Panc1 (cell line): Measurements from ENCODE around the gene BLM.

Experiments used
- POLR2AphosphoS5 ChIP-seq: IDR thresholded peaks from 2 replicates; pipeline ENCODE4 v1.6.1; 2012; ENCODE audit warnings: mild to moderate bottlenecking, low read depth, low read length, moderate library complexity
- REST ChIP-seq, 2 experiments: IDR thresholded peaks; 2 replicates each; pipeline ENCODE4 v1.6.1; 2011 to 2012; ENCODE audit warnings: low read depth in 2 of 2, control low read depth in 1 of 2, low read length in 1 of 2, mild to moderate bottlenecking in 1 of 2, moderate library complexity in 1 of 2; ENCODE audit not compliant: insufficient read depth in 1 of 2
- SIN3A ChIP-seq: IDR thresholded peaks from 2 replicates; pipeline ENCODE4 v1.6.1; 2012; ENCODE audit warnings: low read depth, mild to moderate bottlenecking, low read length, moderate library complexity, borderline replicate concordance; ENCODE audit not compliant: insufficient read depth
- TCF7L2 ChIP-seq: IDR thresholded peaks from 2 replicates; pipeline ENCODE4 v1.6.1; 2011; ENCODE audit warnings: mild to moderate bottlenecking, low read depth, low read length, inconsistent platforms
- TF ChIP-seq, protein P1 (sequence below): fragments of 450-650 bp; IDR thresholded peaks from 2 replicates; pipeline ENCODE4 v1.5.1; 2017; ENCODE audit warnings: mild to moderate bottlenecking

- TF ChIP-seq, protein P1, sequence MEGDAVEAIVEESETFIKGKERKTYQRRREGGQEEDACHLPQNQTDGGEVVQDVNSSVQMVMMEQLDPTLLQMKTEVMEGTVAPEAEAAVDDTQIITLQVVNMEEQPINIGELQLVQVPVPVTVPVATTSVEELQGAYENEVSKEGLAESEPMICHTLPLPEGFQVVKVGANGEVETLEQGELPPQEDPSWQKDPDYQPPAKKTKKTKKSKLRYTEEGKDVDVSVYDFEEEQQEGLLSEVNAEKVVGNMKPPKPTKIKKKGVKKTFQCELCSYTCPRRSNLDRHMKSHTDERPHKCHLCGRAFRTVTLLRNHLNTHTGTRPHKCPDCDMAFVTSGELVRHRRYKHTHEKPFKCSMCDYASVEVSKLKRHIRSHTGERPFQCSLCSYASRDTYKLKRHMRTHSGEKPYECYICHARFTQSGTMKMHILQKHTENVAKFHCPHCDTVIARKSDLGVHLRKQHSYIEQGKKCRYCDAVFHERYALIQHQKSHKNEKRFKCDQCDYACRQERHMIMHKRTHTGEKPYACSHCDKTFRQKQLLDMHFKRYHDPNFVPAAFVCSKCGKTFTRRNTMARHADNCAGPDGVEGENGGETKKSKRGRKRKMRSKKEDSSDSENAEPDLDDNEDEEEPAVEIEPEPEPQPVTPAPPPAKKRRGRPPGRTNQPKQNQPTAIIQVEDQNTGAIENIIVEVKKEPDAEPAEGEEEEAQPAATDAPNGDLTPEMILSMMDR = no peak
- no peak for TF ChIP-seq POLR2AphosphoS5
- TF ChIP-seq REST (IDR thresholded peaks at IDR 0.05; ENCODE audit: insufficient read depth in 1 of 2, low read depth in 2 of 2, low read length in 1 of 2) = no peak
- no peak for TF ChIP-seq TCF7L2
- no peak for TF ChIP-seq SIN3A
These were observed 27.7 kb downstream of the BLM start for GRCh38 chr15:90744759-90745402.
